NCI-H748 treated with DMSO at 0.1 percent for 48 hours (cell line): Measurements from ENCODE around the gene MRPL22.
"Not testable (repeated sequence)": the region's sequence is repeated elsewhere in the genome, so short reads cannot be mapped to it uniquely, and the experiment has no call there.

Experiments used
- DNase-seq: peaks from one replicate; lab custom pipeline; 2025; lab: John Stamatoyannopoulos, UW

Gene MRPL22

DNA sequence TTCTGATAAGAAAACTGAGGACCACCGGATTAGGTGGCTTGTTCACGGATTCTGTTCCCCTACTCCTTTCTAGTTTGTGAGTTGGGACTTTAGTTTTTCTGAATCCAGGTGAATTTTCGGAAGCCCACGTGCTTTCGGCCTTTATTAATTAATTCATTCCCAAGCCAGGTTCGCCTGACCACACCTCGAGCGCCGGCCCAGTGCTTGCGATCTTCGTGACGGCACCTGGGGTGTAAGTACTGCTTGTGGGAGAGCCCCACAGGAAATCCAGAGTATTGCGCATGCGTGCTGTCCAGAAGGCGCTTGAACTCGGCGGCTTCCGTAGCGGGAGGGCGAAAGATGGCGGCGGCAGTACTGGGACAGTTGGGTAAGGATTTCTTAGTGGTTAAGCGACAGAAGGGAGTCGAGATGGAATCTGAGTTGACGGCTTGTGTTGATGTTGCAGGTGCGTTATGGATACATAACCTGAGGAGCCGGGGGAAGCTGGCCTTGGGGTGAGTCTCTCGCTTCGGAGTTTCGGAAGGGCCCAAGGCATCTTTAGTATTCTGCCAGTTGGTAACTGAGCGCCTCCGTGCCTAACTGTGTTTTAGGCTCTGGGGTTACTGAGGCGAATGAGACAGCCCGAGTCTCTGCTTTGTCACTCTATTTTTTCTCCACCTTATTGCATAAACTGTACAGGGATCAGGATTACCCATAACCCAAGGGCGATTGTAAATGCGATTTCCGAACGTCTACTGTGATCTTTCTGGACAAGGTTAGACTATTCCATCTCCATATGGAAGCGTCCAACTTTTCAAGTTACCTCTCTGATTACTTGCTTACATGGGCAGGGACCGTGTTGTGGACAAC, at the start of gene MRPL22:
Gene MRPL22 (plus strand): TSS at position 302 of the 849 bp plus-strand sequence. CDS start 38 bp downstream, at position 340.
- DNase-seq: peak; percentile 85

DNA sequence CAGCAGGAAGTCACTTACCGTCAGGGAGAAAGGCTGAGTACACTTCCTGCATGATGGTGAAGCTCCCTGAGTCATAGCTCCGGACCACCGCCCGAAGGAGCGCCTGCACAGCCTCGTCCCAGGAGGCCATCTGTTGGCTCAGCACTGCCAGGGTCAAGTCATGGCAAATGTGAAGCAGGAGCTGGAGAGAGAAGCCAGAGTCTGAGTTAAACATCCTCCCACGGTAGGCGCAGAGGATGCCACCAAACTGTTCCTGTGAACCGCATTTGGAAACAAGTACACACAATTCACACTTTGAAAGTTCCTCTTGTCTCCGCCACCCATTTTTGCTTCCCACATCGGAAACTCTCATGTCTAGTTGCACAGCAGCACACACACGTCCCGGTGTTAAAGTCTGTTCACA, 48.5 kb upstream of the MRPL22 start:
- no peak for DNase-seq

DNA sequence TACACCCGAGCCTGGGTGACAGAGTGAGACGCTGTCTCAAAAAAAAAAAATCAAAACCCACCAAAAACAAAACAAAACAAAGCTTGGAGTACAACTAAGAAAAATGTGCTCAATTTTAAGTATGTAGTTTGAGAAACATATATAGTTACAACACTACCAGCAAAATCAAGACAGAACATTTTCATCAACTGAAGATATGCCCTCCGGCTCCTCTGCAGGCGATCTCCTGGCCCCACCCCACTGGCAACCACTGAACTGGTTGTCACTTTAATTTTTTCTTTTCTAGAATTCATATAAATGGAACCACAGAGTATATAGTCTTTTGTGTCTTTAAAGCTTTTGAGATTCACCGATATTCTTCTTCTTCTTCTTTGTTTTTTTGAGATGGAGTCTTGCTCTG, 47.5 kb upstream of the MRPL22 start:
- no peak for DNase-seq

DNA sequence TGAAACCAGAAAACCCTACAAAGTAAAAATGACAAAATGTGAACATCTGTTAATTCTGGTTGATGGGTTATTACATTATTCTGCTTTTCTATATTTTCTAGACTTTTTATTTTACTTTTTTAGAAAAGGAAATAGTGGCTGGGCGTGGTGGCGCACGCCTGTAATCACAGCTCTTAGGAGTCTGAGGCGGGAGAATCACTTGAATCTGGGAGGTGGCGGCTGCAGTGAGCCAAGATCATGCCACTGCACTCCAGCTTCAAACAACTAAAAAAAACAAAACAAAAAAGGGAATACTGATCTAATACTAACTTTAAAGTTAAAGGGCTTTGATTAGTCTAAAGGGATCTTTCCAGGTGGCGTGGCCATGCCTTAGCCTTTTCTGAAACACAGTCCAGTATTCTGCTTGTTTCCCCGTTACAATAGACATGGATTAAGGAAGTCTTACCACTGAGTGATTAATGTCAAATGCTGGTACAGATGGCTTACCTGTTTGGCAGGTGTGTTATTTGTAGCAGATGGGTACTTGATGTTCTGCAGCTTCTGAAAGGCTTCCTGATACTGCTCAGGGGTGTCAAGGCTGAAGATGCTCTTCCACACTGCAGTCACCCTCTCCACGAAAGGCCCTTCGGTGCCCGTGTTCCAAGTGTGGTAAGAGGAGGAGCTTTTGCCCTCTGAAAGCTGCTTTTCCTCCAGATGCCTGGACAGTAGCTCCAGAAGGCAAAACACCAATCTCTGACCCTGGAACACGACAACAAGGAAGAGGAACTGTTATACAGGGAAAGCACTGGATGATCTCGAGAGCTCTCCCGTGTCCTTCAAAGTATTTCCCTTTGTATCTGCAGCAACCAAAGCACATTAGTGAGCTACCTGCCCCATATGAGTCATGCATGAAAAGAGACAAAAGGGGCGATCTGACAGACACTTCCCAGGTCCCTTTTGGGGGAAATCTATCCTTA, 45.0 kb upstream of the MRPL22 start:
- DNase-seq: no peak

DNA sequence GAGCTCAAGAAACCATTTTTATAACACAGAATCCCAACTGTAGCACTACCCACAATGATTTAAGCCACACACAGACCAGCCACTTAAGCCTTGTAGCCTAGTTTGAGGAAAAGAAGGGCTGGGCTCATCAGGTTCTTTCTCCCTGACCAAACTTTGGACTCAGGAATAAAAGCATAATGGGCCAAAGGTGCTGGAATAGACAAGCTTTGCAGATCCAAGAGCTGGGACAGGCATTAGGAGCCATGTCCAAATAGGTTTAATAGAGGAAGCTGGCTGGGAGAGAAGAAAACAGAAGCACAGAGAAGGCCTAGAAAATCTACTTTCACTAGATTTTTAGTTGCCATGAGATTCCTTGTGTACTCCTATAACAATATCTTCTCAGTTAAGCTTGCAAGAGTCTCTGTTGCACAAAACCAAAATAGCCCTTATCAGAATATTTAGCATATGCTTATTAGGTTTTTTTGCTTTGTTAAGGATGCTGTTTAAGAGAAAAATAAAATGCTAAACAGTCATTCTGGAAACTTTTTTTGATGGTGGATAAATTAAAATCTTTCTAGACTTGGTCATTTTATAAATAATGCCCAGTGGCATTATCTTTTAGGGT, 44.2 kb upstream of the MRPL22 start:
- DNase-seq: no peak

DNA sequence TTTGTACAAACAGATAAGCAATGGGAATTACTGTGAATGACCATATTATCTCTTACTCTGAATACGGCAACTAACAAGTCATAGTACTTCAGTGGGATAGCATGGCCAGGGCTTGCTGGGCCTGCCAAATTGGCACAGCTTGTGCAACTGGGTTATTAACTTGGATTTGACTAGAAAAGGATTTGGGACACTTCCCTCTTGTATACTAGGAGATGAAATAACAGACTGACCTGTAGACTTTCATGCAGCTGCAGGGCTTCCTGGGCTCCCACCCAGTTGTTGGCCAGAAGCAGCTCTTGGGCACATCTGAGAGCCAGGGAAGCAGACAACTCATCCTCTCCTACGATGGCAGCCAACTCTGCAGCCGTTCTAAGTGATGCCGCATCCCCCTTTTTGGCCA, 42.7 kb upstream of the MRPL22 start:
- no peak for DNase-seq

DNA sequence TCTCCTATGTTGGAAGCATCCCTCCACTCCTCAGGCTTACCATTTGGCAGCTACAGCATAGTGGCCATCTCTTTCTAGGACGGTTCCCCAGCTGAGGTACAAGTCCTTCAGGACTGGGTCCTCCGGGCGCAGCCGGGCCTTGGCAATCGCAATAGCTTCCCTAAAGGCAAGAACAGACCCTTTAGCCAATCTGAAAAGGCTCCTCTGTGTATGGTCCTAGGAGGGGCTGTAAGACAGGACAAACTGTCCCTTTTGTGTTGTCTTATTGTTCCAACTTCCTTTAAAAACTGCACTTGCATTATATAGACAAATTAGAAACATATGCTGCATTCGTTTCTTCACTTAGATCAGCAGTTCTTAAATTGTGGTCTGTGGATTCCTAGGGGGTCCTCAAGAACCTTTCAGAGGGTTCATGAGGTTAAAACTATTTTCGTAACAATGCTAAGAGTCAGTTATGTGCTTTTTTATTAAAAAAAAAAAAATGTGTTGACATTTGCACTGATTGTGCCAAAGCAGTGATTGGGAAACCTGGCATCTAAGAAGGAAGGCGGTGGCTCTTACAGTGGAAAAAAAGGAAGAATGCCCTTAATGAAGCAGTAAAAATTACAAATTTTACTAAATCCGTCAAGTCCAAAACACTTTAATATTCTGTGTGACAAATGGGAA, 41.6 kb upstream of the MRPL22 start:
- DNase-seq: no peak

DNA sequence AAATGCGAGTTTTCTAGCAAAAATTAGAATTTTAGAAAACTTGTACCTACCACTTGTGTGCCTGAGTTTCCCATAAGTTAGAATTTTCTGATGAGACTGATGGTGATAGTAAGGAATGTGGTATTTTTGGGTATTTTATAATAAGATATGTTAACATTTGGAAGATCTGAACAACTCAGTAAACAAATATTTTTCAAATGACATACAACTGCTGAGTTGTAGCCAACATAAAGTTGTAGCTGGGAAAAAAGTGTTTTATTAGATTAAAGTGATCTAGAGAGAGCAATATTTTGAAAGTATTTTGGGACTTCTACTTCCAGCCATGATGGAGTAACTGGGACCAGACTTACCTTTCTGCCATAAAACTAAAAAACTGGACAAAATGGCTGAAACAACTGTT, 40.8 kb upstream of the MRPL22 start:
- no peak for DNase-seq

DNA sequence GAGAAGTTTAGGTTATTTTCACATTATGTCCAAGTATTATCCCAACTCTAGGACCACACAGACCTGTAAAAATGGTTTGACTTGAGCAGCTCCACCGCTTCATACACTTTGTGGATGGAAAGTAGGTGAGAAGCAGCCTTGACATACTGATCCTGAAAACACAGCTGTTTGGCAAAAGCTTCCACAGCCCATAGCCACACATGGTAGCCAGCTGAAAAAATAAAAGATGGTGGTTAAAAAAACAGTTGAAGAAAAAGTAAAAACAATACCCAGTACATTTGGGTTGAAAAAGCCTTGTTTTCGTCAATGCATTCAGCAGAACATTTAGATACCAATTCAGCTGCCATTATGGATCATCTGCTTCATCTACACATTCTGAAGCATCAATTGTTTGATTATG, 39.6 kb upstream of the MRPL22 start:
- DNase-seq: no peak

DNA sequence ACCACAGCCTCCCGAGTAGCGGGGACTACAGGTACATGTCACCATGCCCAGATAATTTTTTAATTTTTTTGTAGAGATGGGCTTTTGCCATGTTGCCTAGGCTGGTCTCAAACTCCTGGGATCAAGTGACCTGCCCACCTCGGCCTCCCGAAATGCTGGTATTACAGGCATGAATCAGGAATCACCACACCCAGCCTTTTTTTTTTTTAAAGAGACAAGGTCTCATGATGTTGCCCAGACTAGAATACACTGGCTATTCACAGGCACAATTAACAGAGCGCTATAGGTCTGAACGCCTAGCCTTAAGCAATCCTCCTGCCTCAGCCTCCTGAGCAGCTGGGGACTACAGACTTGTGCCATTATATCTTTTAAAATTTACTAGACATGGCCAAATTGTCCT, 39.0 kb upstream of the MRPL22 start:
- no peak for DNase-seq

DNA sequence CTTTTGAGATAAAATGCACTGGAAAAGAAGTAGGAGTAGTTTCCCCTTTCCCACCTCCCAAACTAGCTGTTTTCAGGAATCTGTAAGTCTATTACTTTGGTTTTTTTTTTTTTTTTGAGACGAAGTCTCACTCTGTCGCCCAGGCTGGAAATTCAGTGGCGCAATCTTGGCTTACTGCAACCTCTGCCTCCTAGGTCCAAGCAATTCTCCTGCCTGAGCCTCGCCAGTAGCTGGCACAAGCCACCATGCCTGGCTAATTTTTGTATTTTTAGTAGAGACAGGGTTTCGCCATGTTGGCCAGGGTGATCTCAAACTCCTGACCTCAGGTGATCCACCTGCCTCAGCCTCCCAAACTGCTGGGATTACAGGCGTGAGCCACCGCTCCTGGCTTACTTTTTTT, 35.3 kb upstream of the MRPL22 start:
- DNase-seq: not testable (repeated sequence)

DNA sequence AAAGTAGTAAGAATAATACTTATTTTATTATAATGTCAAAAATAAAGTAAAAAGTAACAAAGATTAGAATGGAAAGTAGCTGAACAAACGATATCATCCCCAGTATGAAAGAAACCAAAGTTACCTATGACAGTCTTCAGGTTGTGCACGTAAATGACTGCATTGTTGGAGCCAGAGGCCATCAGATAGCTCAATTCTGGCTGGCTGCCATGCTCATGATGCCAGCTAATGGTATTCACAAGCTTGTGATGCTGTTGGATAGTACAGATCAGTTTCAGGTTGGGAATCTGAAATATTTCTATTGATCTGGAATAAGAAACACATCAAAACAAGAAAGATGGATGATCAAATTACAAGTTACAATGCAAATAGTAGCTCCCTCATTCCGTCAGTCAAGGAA, 24.0 kb upstream of the MRPL22 start:
- no peak for DNase-seq

DNA sequence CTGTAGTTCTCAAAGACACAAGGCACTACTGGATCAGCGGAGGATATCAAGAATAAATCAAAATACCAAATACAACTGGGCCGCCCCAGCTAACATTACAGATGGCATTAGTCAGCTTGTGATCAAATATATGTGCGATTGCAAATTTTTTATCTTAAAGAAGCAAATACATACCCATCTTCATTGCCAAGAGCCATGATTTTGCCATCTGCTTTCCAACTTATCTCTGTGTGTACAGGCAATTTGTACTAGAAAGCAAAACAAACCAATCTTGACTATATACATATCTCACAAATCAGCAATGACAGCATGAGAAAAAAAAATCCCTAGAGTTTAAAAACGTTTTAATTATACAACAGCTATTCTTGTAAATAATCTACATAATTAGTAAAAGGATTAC, 23.1 kb upstream of the MRPL22 start:
- DNase-seq: no peak

DNA sequence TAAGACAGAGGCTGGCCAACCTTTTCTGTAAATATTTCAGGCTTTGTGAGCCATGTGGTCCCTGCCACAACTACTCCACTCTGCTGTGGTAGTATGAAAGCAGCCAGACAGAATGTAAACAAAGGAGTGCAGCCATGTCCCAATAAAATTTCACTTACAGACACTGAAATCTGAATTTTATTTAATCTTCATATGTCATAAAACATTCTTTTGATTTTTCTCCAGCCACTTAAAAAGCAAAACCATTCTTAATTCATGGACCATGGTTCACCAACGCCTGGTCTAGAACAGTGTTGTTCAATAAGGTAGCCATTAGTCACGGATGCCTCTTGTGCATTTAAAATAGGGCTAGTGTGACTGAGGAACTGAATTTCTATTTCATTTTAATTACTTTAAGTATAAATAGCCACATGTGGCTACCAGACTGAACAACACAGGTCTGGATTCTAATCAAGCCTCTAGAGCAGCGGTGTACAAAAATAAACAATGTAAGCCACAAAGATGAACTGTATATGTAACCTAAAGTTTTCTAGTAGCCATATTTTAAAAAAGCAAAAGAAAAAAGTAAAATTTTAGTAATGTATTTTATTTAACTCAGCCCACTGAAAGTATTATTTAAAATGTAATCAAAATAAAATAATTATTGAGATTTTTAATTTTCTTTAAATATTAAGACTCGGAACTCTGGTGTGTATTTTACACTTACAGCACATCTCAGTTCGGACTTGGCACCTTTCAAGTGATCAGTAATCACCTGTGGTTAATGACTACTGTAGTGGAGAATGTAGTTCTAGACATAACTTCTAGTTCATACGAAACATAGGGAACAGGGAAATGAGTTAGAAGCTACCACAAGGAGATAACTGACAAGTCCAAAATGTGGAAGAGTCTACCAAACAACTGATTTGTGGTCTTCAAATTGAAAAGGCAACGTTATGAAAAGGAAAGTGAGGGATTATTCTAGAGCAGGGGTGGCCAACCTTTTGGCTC, 17.1 kb upstream of the MRPL22 start:
- no peak for DNase-seq

DNA sequence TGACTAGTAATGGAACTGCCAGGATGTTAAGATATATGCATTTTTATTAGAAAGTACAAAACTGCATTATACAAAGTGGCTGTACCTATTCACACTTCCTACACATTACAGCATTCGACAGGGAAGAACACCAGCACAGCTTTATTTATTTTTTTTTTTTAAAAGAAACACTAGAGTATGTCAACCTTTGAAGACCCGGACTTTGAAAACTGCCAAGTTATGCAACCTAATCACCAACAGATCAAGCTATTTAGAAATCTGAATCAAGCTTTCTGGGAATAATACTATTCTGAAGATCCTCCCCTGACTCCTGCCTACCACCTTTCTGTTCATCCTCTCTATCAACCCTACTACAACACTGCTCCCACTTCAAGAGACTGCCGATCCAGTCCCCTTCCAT, 7.3 kb upstream of the MRPL22 start:
- no peak for DNase-seq

DNA sequence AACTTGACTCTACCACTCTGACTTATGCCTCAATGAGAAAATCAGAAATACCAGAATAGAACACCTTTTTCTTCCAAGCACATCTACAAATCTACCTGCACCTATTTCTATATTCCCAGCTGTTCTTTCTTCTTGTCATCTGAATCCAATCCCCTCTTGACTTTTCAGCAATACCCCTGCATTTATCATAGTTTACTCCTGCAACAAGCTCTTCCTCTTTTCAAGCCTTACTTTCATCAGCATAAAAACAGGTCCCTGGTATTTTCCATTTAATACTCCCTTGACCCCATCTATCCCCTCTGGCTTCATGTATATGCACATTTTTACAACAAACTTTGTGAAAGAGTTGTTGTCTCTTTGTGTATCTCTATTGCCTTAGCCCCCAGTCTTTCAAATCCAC, 6.0 kb upstream of the MRPL22 start:
- no peak for DNase-seq

DNA sequence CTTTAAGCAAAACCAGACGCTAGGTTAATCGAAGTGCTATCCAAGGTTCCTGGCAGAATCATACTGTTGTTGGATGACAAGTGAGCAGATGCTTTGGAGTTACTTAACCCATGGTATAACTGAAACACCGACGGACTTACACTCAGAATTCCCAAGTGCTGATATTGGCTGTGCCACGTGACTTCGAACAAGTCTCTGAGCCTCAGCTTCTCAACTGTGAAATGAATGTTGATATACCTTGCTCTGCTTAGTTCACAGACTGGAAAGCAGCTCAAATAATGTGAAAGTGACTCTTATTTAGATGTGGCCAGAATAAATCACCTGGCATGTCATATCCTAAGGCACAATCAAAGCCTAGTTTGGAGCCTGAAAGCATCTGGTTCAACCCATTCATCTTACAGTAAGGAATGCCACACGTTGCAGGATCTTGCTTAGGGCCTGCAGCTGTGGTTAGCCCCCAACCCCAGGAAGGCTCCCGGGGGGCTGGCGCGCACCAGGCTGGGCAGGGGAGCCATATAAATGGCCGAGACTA, 3.6 kb upstream of the MRPL22 start:
- no peak for DNase-seq

DNA sequence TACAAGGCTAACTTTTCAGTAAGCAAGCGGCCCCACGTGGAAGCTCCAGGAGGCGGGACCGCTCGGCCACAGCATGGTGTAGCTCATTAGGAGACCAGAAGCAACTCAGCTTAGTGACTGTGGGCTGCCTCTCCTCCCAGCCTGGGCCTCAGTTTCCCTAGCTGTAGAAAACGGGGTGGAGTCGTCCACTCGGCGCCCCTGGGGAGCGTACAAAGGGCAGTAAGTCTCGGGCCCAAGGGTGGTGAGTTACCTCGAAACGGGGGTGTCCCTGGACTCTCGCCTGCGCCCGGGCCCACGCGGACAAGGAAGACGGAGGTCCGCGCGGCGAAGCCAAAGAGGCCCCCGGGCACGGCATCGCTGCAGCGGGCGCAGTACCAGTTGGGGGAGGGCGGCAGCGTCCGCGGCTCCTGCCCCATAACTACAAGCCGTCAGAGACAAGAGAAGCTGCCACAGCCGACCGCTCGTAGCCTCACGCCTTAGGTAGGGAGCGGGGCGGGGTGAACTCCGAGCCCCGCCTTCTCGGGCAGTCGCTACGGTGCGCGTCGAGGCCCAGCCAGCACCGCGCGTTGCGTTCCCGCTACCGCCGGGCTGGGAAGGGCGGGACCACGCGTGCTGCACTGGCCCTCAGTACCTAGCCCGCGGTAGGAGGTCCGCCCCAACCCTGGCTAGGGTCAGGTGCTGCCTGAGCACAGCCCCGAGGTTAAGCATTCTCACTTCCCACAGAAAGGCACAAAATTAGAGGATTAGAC, 3.0 kb upstream of the MRPL22 start, which contains the start of gene GEMIN5:
Gene GEMIN5 (minus strand): TSS at position 494 of the 749 bp plus-strand sequence. CDS start 78 bp downstream, at position 416.
- peak; percentile 64 for DNase-seq

DNA sequence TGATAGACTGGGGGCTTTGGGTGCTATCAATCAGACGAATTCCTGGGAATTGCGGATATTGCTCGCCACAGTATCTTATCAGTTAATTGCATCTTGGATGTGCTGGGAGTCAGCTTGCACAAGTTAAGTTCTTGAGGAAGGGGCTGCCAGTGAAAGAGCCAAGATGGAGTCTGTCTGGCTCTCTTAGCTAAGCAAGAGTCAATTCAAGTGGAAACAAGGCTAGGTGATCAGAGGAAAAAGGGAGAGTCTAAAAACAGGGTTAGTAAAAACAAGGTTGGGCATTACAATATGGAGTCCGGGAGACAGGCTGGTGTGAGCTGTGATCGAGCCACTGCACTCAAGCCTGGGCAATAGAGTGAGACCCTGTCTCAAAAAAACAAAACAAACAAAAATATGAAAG, 1.5 kb upstream of the MRPL22 start:
- DNase-seq: not testable (repeated sequence)

DNA sequence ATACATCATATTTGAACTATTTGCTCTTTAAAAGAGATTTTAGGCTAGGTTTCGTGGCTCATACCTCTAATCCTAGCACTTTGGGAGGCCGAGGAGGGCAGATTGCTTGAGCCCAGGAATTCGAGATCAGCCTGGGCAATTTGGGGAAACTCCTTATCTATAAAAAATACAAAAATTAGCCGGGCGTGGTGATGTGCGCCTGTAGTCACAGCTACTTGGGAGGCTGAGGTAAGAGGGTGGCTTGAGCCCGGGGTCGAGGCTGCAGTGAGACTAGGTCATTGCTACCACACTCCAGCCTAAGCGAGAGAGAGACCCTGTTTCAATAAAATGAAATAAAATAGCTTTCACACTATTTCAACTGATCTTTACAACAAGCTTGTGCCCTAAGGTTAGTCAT, 500 bp upstream of the MRPL22 start:
- DNase-seq: no peak
